ENCODE data around the gene TES.

The TES gene

DNA sequence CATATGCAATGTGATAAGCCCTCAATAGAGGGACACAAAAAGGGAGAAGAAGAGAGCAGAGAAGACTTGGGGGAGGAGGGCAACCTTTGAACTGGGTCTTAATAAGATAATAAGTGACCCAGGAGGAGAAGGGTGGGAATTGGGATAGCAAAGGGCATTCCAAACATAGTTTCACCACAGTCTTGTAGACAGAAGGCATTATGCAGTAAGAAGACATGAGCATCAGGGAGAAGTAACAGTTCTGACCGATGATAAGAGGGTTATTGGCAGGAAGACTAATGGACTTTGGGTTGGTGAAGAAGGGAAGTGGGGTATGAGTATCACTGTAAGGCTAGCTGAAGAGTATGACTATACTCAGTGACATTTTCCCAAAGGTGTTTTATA is 63.6 kb downstream of the TES start:
- Histone ChIP-seq H3K9me3 (replicated peaks in 1 of 11) (no peaks in the 10 kb centered on the region), H3K36me3 (no peaks in the 10 kb centered on the region), H3K4me1 (peaks cover 0 to 16% (median 9%) of the 10 kb centered on the region in 10 experiments; a peak in 11 of 20 replicates), H3K27ac (no peak overlapping the region), H3K27me3 (no peaks in the 10 kb centered on the region), H3K4me2 (no peak overlapping the region), H4K20me1 (no peaks in the 10 kb centered on the region), H3K4me3 (no peak overlapping the region), H3K9ac (no peak overlapping the region)
- no peak for TF ChIP-seq Cebpa-rat (IDR thresholded peaks at IDR 0.05)

DNA sequence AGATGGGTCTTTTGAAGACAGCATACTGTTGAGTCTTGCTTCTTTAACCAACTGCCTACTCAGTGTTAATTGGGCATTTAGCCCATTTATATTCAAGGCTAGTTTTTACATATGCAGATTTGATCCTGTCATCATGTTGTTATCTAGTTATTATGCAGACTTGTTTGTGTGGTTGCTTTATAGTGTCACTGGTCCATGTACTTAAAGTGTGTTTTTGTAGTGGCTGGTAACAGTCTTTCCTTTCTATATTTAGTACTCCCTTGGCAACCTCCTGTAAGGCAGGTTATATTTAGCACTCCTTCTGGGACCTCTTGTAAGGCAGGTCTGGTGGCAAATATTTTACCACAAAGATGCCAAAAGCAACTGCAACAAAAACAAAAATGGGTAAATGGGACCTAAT is 66.7 kb downstream of the TES start:
- H3K9ac ChIP-seq: no peak overlapping the region
- H3K36me3 ChIP-seq: no peaks in the 10 kb centered on the region
- H3K4me1 ChIP-seq: peaks cover 0 to 24% (median 14%) of the 10 kb centered on the region in 10 experiments; a peak in 11 of 20 replicates
- no peak overlapping the region for H3K4me3 ChIP-seq
- H4K20me1 ChIP-seq: no peaks in the 10 kb centered on the region
- peak overlapping the region in 8 of 11 experiments; percentile 25 to 74 (median 60); a peak in 16 of 22 replicates for H3K4me2 ChIP-seq
- no peaks in the 10 kb centered on the region for H3K27me3 ChIP-seq
- no peaks in the 10 kb centered on the region for H3K9me3 ChIP-seq (replicated peaks in 1 of 11)
- no peak overlapping the region for H3K27ac ChIP-seq
- TF ChIP-seq Cebpa-rat (IDR thresholded peaks at IDR 0.05): no peak

DNA sequence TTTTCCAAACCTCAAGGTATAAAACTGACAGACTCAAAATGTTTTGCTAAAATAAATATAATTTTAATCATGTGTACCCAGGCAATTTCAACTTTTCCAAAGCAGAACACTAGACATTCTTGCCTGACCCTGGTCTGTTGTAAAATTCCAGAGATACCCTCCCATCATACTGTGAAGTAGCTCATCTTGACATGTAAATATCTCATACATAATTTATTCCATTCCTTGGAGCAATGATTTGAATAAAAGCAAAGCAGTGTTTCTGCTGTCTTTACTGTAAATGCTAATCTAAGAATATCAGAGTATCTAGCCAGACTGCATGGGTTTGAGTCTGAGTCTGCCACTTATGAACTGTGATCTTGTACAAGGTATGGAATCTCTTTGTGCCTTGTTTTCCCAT is 68.9 kb downstream of the TES start:
- no peak overlapping the region for H3K4me2 ChIP-seq
- no peaks in the 10 kb centered on the region for H3K27me3 ChIP-seq
- no peak overlapping the region for H3K9ac ChIP-seq
- H3K27ac ChIP-seq: no peak overlapping the region
- no peaks in the 10 kb centered on the region for H4K20me1 ChIP-seq
- H3K36me3 ChIP-seq: no peaks in the 10 kb centered on the region
- TF ChIP-seq Cebpa-rat (IDR thresholded peaks at IDR 0.05): no peak
- H3K9me3 ChIP-seq (replicated peaks in 1 of 11): no peaks in the 10 kb centered on the region
- H3K4me1 ChIP-seq: peaks cover 0 to 24% (median 14%) of the 10 kb centered on the region in 10 experiments; a peak in 11 of 20 replicates
- no peak overlapping the region for H3K4me3 ChIP-seq

DNA sequence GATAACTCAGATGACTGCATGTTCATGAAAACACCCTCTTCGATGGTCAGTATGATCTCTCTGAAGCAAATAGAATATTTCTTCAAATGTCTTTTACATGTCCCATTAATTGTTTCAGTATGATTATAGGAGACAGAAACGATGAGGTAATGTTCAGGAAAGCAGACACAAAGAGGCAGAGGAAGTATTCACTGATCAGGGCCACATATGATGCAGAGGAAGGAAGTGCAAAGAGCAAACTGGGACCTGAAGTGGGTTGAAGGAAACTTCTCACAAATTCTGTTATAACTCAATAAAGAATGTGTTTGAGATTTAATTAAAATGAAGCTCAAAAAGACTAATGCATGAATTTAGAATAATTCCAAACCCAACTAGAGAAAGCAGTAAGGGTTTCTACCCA is 70.5 kb downstream of the TES start:
- Histone ChIP-seq H3K9me3 (replicated peaks in 1 of 11) (no peaks in the 10 kb centered on the region), H3K4me1 (peaks cover 0 to 24% (median 14%) of the 10 kb centered on the region in 10 experiments; a peak in 11 of 20 replicates), H3K36me3 (no peaks in the 10 kb centered on the region), H4K20me1 (no peaks in the 10 kb centered on the region), H3K9ac (no peak overlapping the region), H3K4me2 (peak overlapping the region in 3 of 11 experiments; percentile 2 to 36 (median 21); a peak in 3 of 22 replicates), H3K27me3 (no peaks in the 10 kb centered on the region), H3K4me3 (no peak overlapping the region), H3K27ac (no peak overlapping the region)
- no peak for TF ChIP-seq Cebpa-rat (IDR thresholded peaks at IDR 0.05)

DNA sequence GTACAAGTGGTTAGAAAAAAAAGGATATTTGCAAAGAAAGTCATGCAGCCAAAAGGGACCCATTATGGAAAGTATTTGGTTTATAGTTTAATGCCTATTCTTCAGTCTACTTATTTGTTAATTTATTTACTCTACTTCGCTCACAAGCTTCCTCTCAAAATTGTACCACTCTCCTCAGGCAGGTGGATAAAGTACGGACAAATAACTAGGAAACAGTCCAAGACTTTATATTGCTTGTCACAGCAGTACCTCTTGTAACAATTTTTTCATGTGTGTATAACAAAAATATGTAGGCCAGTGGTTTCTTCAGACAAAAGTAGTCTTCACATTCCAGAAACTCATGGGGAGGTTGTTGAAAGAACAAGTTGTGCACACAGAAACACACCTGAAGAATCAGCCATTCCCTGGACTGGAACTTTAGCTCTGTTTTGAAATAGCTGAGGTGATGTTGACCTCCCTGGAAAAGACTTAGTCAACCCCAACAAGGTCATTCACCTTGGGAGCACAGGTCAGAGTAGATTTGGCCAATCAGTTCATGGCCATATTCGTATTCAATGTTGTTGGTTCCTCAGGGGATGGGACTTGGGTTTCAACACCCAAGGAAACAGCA is 73.4 kb downstream of the TES start:
- no peak overlapping the region for H3K9ac ChIP-seq
- H3K36me3 ChIP-seq: no peaks in the 10 kb centered on the region
- H4K20me1 ChIP-seq: no peaks in the 10 kb centered on the region
- no peak for TF ChIP-seq Cebpa-rat (IDR thresholded peaks at IDR 0.05)
- H3K27ac ChIP-seq: no peak overlapping the region
- H3K4me3 ChIP-seq: no peak overlapping the region
- no peaks in the 10 kb centered on the region for H3K9me3 ChIP-seq (replicated peaks in 1 of 11)
- H3K4me1 ChIP-seq: peaks cover 0 to 12% (median 8%) of the 10 kb centered on the region in 10 experiments; a peak in 10 of 20 replicates
- H3K4me2 ChIP-seq: no peak overlapping the region
- H3K27me3 ChIP-seq: no peaks in the 10 kb centered on the region

DNA sequence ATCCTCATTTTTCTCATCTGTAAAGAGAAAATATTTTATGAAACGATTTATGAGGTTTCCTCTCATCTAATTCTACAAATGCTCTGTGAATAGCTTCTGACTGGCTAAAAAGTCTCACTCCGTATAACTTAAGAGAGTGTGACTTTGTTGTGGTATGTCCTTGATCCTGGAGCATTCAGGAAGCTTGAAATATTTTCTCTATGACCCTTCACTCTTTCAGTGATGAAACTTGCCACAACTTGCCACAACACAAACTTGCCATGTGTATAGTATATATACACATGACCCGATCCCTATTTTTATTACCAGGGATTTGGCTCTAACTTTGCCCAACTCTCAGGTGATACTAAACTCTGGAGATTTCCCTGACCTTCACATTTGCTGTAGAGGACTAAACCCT is 74.1 kb downstream of the TES start:
- H3K4me3 ChIP-seq: no peak overlapping the region
- no peaks in the 10 kb centered on the region for H3K27me3 ChIP-seq
- peaks cover 0 to 12% (median 8%) of the 10 kb centered on the region in 10 experiments; a peak in 10 of 20 replicates for H3K4me1 ChIP-seq
- no peaks in the 10 kb centered on the region for H3K9me3 ChIP-seq (replicated peaks in 1 of 11)
- H3K36me3 ChIP-seq: no peaks in the 10 kb centered on the region
- TF ChIP-seq Cebpa-rat (IDR thresholded peaks at IDR 0.05): no peak
- H3K4me2 ChIP-seq: no peak overlapping the region
- no peak overlapping the region for H3K9ac ChIP-seq
- no peak overlapping the region for H3K27ac ChIP-seq
- H4K20me1 ChIP-seq: no peaks in the 10 kb centered on the region

DNA sequence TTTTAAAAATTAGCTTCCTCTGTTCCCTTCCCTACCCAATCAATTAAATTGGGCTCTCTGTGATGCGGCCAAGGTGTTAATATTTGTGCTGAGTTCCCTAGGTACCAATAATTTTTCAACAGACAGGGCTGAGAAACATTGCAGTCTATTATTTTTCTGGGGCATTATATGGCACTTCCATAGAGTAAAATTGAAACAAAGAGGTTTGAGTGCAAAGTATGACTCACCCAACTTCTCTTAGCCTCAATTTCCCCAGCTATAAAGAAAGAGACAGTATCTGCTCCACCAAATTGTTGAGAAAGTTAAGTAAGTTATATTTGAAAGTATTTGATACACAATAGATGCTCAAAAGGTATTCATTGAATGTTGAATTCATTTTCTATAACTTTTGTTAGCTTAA is 74.9 kb downstream of the TES start:
- Histone ChIP-seq H3K9me3 (replicated peaks in 1 of 11) (no peaks in the 10 kb centered on the region), H3K4me3 (no peak overlapping the region), H4K20me1 (no peaks in the 10 kb centered on the region), H3K27ac (no peak overlapping the region), H3K4me1 (peaks cover 0 to 12% (median 8%) of the 10 kb centered on the region in 10 experiments; a peak in 10 of 20 replicates), H3K4me2 (no peak overlapping the region), H3K27me3 (no peaks in the 10 kb centered on the region), H3K36me3 (no peaks in the 10 kb centered on the region), H3K9ac (no peak overlapping the region)
- TF ChIP-seq Cebpa-rat (IDR thresholded peaks at IDR 0.05): no peak

DNA sequence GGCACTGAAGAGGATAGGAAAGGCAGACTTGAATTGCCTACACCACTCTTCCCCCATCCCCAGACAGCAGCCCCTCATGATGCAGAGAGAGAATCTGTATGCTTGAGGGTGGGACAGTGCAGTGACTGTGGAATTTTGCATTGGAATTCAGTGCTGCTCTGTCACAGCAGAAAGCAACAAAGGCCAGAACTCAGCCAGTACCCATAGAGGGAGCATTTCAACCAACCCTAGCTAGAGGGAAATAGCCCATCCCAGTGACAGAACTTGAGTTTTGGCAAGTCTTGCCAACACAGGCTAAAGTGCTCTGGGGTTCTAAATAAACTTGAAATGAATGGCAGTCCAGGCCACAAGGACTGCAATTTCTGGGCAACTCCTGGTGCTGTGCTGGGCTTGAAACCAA is 80.4 kb downstream of the TES start:
- H4K20me1 ChIP-seq: no peaks in the 10 kb centered on the region
- H3K4me3 ChIP-seq: no peak overlapping the region
- no peak overlapping the region for H3K4me2 ChIP-seq
- no peaks in the 10 kb centered on the region for H3K27me3 ChIP-seq
- peaks cover 2 to 27% (median 15%) of the 10 kb centered on the region in 11 experiments; a peak in 16 of 22 replicates for H3K9me3 ChIP-seq (replicated peaks in 1 of 11)
- H3K27ac ChIP-seq: no peak overlapping the region
- H3K36me3 ChIP-seq: no peaks in the 10 kb centered on the region
- no peak overlapping the region for H3K9ac ChIP-seq
- TF ChIP-seq Cebpa-rat (IDR thresholded peaks at IDR 0.05): no peak
- H3K4me1 ChIP-seq: peaks cover 0 to 7% (median 4%) of the 10 kb centered on the region in 10 experiments; a peak in 8 of 20 replicates

DNA sequence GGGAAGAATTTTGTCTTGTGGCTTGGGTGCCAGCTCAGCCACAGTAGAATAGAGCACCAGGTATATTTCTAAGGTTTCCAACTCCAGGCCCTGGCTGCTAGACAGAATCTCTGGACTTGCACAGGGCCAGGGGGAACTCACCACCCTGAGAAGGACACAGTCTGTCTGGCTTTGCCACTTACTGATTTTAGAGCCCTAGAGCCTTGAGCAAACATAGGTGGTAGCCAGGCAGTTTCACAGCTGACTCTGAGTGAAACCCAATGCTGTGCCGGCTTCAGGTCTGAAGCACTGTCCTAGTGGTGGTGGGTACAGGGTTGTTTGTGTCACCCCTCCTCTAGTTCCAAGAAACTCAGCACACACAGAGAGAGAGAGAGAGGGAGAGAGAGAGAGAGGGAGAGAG is 81.6 kb downstream of the TES start:
- Histone ChIP-seq H3K4me1 (peaks cover 0 to 7% (median 3%) of the 10 kb centered on the region in 10 experiments; a peak in 8 of 20 replicates), H3K27ac (no peak overlapping the region), H3K4me3 (no peak overlapping the region), H3K4me2 (no peak overlapping the region), H3K36me3 (no peaks in the 10 kb centered on the region), H3K27me3 (no peaks in the 10 kb centered on the region), H3K9me3 (replicated peaks in 1 of 11) (peaks cover 11 to 36% (median 20%) of the 10 kb centered on the region in 11 experiments; a peak in 18 of 22 replicates), H4K20me1 (no peaks in the 10 kb centered on the region), H3K9ac (no peak overlapping the region)
- no peak for TF ChIP-seq Cebpa-rat (IDR thresholded peaks at IDR 0.05)

DNA sequence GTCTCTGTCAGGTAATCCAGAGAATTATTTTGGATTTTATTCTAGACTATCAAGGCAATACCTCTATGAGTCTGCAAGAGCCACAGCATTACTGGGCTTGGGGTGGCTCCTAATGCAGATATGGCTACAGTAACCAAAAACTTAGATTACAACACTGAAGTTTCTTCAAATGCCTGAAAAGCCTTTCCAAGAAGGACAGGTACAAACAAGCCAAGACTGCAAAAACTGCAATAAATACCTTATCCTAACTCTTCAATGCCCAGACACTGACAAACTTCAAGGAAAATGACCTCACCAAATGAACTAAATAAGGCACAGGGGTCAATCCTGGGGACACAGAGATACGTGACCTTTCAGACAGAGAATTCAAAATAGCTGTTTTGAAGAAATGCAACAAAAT is 82.0 kb downstream of the TES start:
- Histone ChIP-seq H3K4me1 (peaks cover 0 to 3% (median 0%) of the 10 kb centered on the region in 10 experiments; a peak in 5 of 20 replicates), H3K4me2 (no peak overlapping the region), H3K36me3 (no peaks in the 10 kb centered on the region), H3K9ac (no peak overlapping the region), H3K9me3 (replicated peaks in 1 of 11) (peaks cover 11 to 36% (median 22%) of the 10 kb centered on the region in 11 experiments; a peak in 18 of 22 replicates), H3K4me3 (no peak overlapping the region), H3K27ac (no peak overlapping the region), H4K20me1 (no peaks in the 10 kb centered on the region), H3K27me3 (no peaks in the 10 kb centered on the region)
- TF ChIP-seq Cebpa-rat (IDR thresholded peaks at IDR 0.05): no peak

All from BLaER1 treated with 17β-estradiol and CSF1 and Interleukin-3, amounts not matched to agents 10 nM and 100 nM (cell line).